ENCODE measurements around the gene S100A4.
A peak's percentile ranks its signal among the peaks of the same experiment; 100 is the strongest.
"Not testable (repeated sequence)": the region's sequence is repeated elsewhere in the genome, so short reads cannot be mapped to it uniquely, and the experiment has no call there.

Gene S100A4

GRCh38 chr1:153532181-153532580 lies 13.4 kb downstream of the S100A4 start:
- no peak for DNase-seq

GRCh38 chr1:153531638-153532037 lies 14.0 kb downstream of the S100A4 start:
- no peak for DNase-seq

DNA sequence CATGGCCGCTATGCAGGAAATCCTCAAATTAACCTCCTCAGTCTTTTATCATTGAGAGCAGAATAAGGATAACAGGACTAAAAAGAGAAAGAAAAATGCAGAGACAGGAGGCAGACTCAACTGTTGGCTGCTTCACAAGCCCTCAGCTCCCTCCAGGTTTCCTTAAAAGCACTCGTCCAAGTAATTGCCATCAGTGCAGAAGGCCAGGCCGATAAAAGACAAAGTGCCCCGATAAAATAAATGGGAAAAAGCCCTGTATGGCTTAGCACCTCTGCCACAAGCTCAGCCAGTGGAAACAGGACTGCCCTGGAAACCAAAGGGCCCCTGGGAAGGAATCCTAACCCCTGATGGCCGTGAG lies 17.9 kb downstream of the S100A4 start:
- no peak for DNase-seq

- no peak for DNase-seq
Observed at GRCh38 chr1:153527023-153527682, 18.5 kb downstream of the S100A4 start.

DNA sequence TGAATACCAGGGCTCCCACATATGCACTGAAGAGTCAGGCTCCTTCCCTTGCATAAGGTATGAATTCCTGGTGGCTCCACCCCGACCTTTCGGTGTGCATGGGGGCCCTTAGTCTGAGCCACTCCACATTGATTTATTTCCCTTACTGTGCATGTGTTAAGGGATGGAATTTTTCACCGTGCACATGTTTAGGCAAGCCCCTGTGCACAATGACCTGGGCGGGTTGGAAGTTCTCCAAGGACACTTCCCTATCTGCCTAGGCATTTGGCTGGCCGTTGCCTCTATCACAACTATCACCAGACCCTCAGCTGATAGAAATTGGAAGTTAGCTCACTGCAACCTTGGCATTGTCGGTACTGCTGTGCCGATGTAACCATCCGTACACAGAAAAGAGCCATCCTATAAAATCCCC lies 19.5 kb downstream of the S100A4 start:
- DNase-seq: no peak

DNA sequence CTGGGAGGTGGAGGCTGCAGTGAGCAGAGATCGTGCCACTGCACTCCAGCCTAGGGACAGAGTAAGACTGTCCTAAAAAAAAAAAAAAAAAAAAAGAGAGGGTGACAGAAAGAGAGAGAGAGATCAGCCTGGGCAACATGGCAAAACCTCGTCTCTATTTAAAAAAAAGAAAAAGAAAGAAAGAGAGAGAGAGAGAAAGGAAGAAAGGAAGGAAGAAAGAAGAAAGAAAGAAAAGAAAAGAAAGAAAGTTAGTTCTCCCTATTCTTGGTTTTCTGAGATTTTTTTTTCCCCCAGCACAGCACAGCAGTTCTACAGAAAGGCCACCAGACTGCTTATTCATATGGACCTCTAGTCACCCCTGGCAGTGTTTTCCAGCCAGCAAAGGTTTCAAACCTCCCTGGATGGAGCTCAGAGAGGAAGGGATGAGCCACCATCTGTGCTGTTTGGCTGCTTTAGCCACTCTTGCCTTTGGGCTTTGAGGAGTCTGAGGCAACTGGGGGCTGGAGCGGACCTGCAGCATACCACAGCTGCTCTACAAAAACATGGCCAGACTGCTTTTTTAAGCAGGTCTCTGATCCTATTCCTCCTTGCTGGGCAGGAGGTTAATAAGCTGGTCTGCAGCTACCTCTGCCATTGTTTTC lies 20.4 kb downstream of the S100A4 start:
- no peak for DNase-seq

GRCh38 chr1:153522353-153523048 lies 23.1 kb downstream of the S100A4 start:
- not testable (repeated sequence) for DNase-seq

GRCh38 chr1:153521808-153522207 lies 23.8 kb downstream of the S100A4 start:
- not testable (repeated sequence) for DNase-seq

DNA sequence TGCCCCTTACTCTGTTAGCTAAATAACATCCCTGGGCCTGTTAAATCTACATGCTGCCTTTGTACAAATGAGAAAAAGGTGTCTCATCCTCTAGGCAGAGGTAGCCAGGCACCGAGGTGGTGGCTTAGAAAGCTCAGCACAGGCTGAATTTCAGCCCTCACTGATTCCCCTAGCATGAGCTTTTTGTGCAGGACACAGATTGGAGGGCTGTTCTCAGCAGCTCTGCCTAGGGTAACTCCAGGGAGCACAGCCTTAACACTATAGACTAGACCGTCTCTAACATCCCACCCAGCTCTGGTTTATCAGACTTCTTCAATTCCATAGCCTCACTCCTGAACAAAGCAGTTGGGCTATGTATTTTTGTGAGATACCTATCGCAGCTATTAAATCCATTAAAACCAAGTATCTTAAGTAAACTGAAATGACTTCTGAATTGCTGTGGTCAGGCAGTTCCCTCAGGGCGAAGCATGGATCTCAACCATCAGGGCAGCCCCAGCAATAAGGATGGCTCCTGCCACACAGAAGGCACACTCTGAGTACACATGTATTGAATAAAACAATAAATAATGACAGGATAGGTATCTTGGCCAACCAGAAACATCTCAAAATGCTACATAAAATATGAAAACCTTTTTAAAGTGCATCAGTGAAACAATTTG lies 24.7 kb downstream of the S100A4 start:
- no peak for DNase-seq

GRCh38 chr1:153520137-153520691 lies 25.4 kb downstream of the S100A4 start:
- DNase-seq: not testable (repeated sequence)

- no peak for DNase-seq
Observed at GRCh38 chr1:153519242-153519641, 26.4 kb downstream of the S100A4 start.

DNA sequence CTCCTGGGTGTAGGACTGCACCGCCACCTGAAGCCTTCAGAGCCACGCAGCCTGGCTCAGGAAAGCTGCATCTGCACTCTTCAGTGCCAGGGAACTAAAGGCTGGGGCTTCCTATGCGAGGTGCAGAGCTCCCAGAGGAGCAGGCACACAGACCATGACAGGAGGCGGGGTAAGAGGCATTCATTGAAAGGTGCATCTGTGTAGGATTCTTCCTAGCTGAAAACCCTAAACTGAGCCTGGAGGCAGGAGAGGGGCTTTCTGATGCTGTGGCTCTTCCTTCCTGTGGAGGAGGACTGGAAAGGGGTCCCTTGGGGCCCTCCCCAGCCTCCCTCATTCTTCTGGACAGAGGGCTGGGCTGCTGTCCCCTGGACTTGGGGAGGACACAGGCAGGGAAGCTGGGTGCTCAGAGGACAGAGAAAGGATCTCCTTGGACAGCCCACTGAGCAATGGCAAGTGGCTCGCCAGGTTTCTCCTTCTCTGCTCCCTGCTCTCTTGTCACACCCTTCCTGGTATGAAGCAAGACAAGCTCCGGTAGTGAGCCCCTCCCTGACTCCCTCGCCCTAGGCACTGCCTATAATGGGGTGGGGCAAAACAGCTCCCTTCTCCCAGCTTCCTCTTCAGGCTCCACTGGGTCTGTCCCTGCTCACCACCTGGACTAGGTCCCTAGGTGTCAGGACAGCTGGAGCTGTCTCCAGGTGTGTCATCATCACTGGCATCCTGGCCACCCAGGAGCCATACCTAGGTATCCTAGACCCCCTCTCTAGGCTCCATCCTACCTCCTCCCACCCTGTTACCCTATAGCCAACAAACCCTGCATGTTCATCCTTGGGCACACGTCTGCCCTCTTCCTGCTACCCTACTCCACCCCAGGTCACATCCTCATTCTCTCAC lies 29.9 kb downstream of the S100A4 start:
- no peak for DNase-seq

DNA sequence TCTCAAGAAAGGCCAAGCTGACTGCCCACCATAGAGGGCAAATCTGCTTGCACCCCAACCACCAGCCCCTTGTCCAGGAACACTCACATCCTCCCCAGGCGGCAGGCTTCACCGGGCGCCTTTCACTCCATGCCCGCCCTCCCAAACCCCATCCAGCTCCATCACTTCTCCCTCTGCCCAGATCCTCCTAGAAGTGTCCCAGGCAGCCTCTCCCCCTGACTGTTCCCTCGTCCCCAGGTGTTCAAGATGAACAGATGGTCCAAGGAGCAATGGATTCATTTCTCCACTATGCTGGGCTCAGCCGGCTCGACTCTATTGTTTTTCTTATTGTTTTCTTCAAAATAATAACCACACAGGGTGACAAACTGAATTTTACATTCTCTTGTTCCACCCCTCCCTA lies 31.9 kb downstream of the S100A4 start:
- DNase-seq: no peak

DNA sequence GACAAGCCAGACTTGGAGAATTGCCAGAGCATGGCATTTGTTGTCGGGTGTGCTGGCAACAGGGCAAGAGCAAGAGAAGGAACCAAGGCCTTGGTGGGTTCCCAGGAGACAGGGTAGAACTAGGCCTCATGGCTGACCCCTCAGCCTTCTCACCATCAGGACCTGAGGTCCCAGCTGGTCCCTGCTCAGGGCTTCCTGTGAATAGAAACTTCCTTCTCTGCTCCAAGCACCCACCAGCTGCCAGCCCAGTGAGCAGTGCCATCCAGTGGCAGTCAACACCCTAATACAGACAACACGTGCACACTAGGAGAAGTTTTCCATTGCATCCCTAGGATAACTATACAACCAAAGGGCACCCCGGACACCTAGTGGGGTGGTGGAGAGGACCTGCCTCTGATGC lies 32.6 kb downstream of the S100A4 start:
- no peak for DNase-seq

DNA sequence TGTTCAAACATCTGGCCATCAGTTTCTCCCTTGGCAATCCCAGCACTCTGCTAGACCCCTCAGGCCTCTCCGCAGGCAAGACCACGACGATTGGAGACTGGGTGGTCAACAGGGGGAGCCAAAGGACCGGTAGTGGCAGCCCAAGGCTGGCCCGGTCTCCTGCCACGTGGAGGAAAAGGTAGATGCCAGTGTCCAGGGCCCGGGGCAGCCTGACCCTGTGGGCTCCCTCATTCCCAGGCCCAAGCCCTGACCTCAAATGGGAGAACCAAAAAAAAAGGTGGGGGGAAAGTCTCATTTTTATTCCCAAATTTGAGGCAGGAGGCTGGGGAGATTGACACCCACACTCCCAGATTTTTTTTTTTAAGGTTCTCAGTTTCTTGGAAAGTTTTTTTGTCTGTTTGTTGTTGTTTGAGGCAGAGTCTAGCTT lies 34.6 kb downstream of the S100A4 start:
- DNase-seq: peak; percentile 22

DNA sequence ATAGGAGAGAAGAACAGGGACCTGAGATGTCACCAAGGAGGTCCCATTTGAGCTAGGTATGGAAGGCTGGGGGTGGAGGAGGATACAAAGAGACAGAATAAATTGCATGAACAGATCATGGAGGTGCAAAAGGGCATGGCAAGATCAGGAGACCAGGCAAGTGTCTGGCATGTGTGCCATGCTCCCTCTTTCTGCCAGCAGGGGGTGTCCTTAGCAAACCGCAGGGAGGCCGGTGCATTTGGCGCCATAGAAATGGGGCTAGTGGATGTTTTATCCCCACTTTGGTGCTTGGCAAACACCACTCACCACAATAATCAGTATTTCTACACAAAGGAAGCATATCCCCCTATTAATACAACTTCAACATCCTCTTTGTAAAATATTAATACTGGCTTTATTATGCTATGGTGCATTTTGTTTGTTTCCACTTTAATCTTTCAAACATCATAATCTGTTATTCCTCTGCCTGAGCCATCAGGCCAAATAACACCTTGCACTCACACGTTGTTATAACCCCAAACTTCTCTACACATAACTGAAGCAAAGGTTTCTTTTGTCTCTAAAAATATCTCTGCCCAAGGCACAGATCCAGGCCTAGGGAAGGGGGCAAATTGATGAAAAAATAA lies 35.8 kb downstream of the S100A4 start:
- no peak for DNase-seq

DNA sequence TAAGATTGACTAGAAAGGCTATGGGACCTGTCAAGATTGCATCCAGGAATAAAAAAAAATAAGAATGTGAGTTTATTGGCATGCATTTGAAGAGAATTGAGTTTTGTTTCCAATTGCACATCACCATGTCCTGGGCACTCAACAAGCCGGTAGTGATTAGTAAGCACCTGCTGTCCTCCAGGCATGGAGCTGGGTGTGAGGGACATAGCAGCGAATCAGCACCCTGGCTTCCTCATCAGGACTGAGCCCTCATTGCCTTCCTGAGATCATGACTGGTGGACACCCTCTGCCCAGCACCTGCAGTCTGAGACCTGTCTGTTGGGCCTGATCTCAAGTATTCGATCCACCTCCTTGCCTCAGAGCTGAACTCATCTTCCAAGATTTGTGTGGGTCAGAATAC lies 36.6 kb downstream of the S100A4 start:
- DNase-seq: no peak

DNA sequence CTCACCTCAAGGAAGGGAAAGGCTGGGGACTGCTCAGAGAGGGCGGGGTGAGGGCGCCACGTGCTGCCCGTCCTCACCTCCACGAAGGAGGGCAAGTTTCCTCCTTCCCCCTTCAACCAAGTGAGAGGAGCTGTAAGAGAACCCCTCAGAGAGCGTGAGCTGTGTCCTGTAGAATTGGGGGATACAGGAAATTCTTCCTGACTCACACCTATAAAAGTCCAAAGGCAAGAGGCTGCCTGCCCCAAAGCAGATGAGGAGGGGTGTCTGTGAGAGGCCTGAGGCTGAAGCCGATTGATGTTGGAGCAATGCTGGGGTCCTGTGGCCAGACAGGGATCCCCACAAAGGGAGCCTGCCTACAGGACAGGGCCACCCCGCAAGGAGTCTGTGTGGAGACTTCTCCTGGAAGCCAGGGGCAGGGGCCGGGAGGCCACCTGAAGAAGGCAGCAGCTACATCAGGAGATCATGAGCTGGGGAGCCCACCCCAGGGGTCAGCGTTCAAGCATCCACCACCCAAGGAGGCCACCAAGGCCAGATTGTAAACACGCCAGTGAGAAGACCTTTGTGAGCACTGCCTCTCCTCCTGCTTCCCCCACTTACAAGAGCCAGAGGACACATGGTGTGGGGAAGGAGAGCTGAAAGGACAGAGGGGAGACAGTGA lies 37.6 kb downstream of the S100A4 start:
- no peak for DNase-seq

- no peak for DNase-seq
Observed at GRCh38 chr1:153506831-153507413, 38.7 kb downstream of the S100A4 start.

DNA sequence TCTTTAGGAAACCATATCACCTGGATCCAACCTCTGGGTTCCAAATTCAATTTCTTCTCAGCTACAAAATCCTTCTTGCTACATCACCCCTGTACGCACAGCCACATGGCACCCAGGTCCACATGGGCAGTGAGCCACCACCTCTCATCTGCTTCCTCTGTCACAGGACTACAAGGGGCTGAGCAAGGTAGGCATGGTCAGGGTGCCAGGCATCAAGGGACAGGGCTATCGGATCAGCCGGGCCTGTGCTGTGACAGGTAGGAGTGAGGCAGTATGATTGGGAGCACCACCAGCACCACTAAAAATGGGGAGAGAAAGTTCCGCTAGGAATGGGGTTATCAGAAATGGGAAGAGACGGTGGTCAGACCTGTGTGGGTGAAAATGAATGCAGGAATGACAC lies 39.2 kb downstream of the S100A4 start:
- DNase-seq: no peak

- no peak for DNase-seq
Observed at GRCh38 chr1:153505576-153505975, 40.0 kb downstream of the S100A4 start.

Data from NCI-H1417 treated with DMSO at 0.1 percent for 48 hours (cell line).